Testis (tissue), 3 donors: ENCODE data around the gene POU5F2. TPM values are rescaled to one million over a fixed set of nuclear protein-coding genes. Genes with fewer than 3 reads are reported as not detected.

ENCODE experiments used
- DNase-seq: peaks from one replicate; pipeline ENCODE4 v3.0.0-alpha.2; 2019
- H3K27ac ChIP-seq, 2 donors: fragments of 200-600 bp; sonication (generic); one replicate each; pipeline ENCODE4 v1.5.1; 2019
- H3K27me3 ChIP-seq: fragments of 200-600 bp; sonication (generic); one replicate; pipeline ENCODE4 v1.5.1; 2019
- H3K36me3 ChIP-seq: fragments of 200-600 bp; sonication (generic); one replicate; pipeline ENCODE4 v1.5.1; 2017; ENCODE audit warnings: low read depth; ENCODE audit errors: missing control alignments
- H3K4me1 ChIP-seq: fragments of 200-600 bp; sonication (generic); one replicate; pipeline ENCODE4 v1.5.1; 2019
- H3K4me3 ChIP-seq, 2 donors: fragments of 200-600 bp; sonication (generic); one replicate each; pipeline ENCODE4 v1.5.1; 2017 to 2019
- H3K9me3 ChIP-seq: fragments of 200-600 bp; sonication (generic); one replicate; pipeline ENCODE4 v1.5.1; 2017
- CTCF ChIP-seq, 3 experiments: fragments of 450-650 bp in 2 of 3; fragments of 200-600 bp in 1 of 3; sonication (generic) in 1 of 3; IDR thresholded peaks; one replicate each; pipeline ENCODE4 v1.5.1; 2016 to 2019; ENCODE audit warnings: antibody characterized with exemption in 3 of 3, mild to moderate bottlenecking in 2 of 3, moderate library complexity in 1 of 3
- POLR2A ChIP-seq: fragments of 450-650 bp; IDR thresholded peaks from one replicate; pipeline ENCODE4 v1.6.1; 2017; ENCODE audit warnings: antibody characterized with exemption, mild to moderate bottlenecking, moderate library complexity
- WGBS, 2 donors: methylation state at CpG; one replicate each; pipeline ENCODE4 v1.1.5; 2018; 5-methylcytosine and 5-hydroxymethylcytosine counted together
- intact Hi-C: fragments of 100-400 bp; cut with DNase I; formaldehyde crosslinking; loops from one replicate; pipeline ENCODE4 v1.15.1; 2023; ENCODE audit warnings: low total_unique reads
- polyA plus RNA-seq: library from polyadenylated mRNA; stranded (reverse); fragments of 350-450 nt; fragmentation: Illumina TruSeq; extraction: RNeasy Lipid Tissue Mini Kit (QIAGEN cat#74804); gene quantifications from one replicate; pipeline ENCODE4 v1.2.3, GENCODE V29; 2014; ENCODE audit warnings: low read depth, low replicate concordance; ENCODE audit not compliant: insufficient read depth
- total RNA-seq, 2 donors: library from RNA; depleted of rRNA; stranded (reverse); fragments of >200 nt; gene quantifications; one replicate each; pipeline ENCODE4 v1.2.3, GENCODE V29; 2016

Gene POU5F2
- total and polyA plus RNA-seq, 3 donors from 2014 or later = 5.2 to 6.5 (median 6.5) TPM

- Histone ChIP-seq H3K36me3 (no peaks in the 10 kb centered on the region), H3K27me3 (no peaks in the 10 kb centered on the region), H3K27ac (no peak overlapping the region), H3K4me3 (no peak overlapping the region), H3K9me3 (no peaks in the 10 kb centered on the region), H3K4me1 (no peaks in the 10 kb centered on the region)
- TF ChIP-seq CTCF (IDR thresholded peaks at IDR 0.05) = no peak
- no peak for TF ChIP-seq POLR2A
- no peak for DNase-seq
- intact Hi-C loops = no loop called here
- 91 to 100% methylated on average over 1 of the region's 1 CpG for WGBS, 2 donors
Measured at GRCh38 chr5:93748875-93749397, 7.5 kb upstream of the POU5F2 start.

- TF ChIP-seq CTCF (IDR thresholded peaks at IDR 0.05) (no peak), POLR2A (no peak)
- no peaks in the 10 kb centered on the region for H3K4me1 ChIP-seq
- DNase-seq = no peak
- no peaks in the 10 kb centered on the region for H3K27me3 ChIP-seq
- no peak overlapping the region for H3K4me3 ChIP-seq
- no peak overlapping the region for H3K27ac ChIP-seq
- H3K36me3 ChIP-seq = no peaks in the 10 kb centered on the region
- H3K9me3 ChIP-seq = no peaks in the 10 kb centered on the region
- intact Hi-C loops = no loop called here
Measured at GRCh38 chr5:93746406-93747056, 5.1 kb upstream of the POU5F2 start.

GRCh38 chr5:93736284-93736683 lies 5.1 kb downstream of the POU5F2 start:
- no peaks in the 10 kb centered on the region for H3K4me1 ChIP-seq
- H3K27me3 ChIP-seq = no peaks in the 10 kb centered on the region
- H3K9me3 ChIP-seq = no peaks in the 10 kb centered on the region
- no peak for DNase-seq
- H3K36me3 ChIP-seq = no peaks in the 10 kb centered on the region
- intact Hi-C loops = no loop called here
- TF ChIP-seq CTCF (IDR thresholded peaks at IDR 0.05) = no peak
- TF ChIP-seq POLR2A = no peak
- H3K27ac ChIP-seq = no peak overlapping the region
- H3K4me3 ChIP-seq = no peak overlapping the region
- WGBS, 2 donors = 93 to 94% methylated on average over 2 of the region's 2 CpGs

GRCh38 chr5:93735378-93735777 lies 6.0 kb downstream of the POU5F2 start:
- intact Hi-C loops = no loop called here
- H3K36me3 ChIP-seq = no peaks in the 10 kb centered on the region
- no peak for TF ChIP-seq CTCF (IDR thresholded peaks at IDR 0.05)
- no peak for TF ChIP-seq POLR2A

GRCh38 chr5:93731987-93732386 lies 9.4 kb downstream of the POU5F2 start:
- no peak for DNase-seq
- 85% methylated on average over 3 of the region's 3 CpGs for WGBS, 2 donors

More at GRCh38 chr5:93735378-93735777, 6.0 kb downstream of the POU5F2 start:
- H3K27me3 ChIP-seq = no peaks in the 10 kb centered on the region
- H3K27ac ChIP-seq = no peak overlapping the region
- H3K9me3 ChIP-seq = no peaks in the 10 kb centered on the region
- H3K4me1 ChIP-seq = no peaks in the 10 kb centered on the region
- no peak for DNase-seq
- WGBS, 2 donors = 80 to 91% methylated on average over 1 of the region's 1 CpG
- H3K4me3 ChIP-seq = no peak overlapping the region

More at GRCh38 chr5:93731987-93732386, 9.4 kb downstream of the POU5F2 start:
- H3K4me3 ChIP-seq = no peak overlapping the region
- TF ChIP-seq CTCF (IDR thresholded peaks at IDR 0.05) (no peak), POLR2A (no peak)
- no peak overlapping the region for H3K27ac ChIP-seq
- no peaks in the 10 kb centered on the region for H3K4me1 ChIP-seq
- no peaks in the 10 kb centered on the region for H3K36me3 ChIP-seq
- H3K9me3 ChIP-seq = no peaks in the 10 kb centered on the region
- intact Hi-C loops = no loop called here
- H3K27me3 ChIP-seq = no peaks in the 10 kb centered on the region
